Measurements from ENCODE around the gene RAB3IP.

- TF ChIP-seq POLR2A (IDR thresholded peaks at IDR 0.05), result no peak
- TF ChIP-seq CTCF (IDR thresholded peaks at IDR 0.05), result no peak
- TF ChIP-seq EP300 (IDR thresholded peaks at IDR 0.05), result no peak
These were observed 6.6 kb upstream of the RAB3IP start for GRCh38 chr12:69732088-69732487.
